GM18858 (cell line): Measurements from ENCODE around the gene LCN6.
"Not testable (repeated sequence)": the region's sequence is repeated elsewhere in the genome, so short reads cannot be mapped to it uniquely, and the experiment has no call there.

Experiments used
- ATAC-seq: cut with Tn5 transposase; IDR thresholded peaks from one replicate; pipeline ENCODE4 v1.9.1; 2021; ENCODE audit not compliant: unreplicated experiment

The LCN6 gene

GRCh38 chr9:136760424-136760823 lies 12.1 kb upstream of the LCN6 start:
- ATAC-seq, result no peak

- no peak for ATAC-seq
Observed at GRCh38 chr9:136759436-136760325, 11.4 kb upstream of the LCN6 start.

DNA sequence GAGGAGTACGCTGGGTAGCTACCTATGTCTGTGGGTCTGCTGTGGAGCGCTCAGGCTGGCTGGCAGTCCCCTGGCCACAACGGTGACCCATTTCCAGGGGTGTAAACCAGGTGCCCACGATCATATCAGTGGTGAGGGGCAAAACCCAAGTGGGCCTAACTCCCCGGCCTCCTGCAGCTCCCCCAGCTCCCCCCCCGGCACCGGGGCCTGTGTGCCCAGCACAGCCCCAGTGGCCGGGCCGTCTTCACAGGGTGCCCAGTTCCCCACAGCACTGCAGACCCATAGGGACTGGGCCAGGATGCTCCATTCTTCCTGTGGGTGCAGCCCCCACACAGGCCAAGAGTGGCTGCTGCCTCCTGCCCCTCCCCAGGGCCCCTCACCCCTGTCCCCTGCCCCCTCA lies 10.7 kb upstream of the LCN6 start:
- ATAC-seq, result no peak

DNA sequence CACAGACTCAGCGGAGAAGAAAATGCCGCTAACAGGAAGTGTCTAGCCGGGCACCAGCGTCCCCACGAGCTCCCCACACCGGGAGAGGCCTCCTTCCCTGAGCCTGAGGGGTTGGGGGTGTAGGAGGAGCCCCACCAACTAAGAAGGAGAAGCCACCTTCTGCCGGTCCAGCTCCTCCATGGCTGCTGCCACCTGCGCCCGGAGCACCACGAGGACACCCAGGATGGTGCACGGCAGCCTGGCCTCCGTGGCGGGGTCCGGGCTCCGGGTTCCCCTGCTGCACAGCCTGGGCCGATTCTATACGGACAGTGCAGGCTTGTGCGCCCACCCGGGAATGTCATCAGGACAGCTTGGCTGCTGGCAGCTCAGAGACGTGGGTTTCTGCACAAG lies 9.4 kb upstream of the LCN6 start:
- ATAC-seq, result no peak

DNA sequence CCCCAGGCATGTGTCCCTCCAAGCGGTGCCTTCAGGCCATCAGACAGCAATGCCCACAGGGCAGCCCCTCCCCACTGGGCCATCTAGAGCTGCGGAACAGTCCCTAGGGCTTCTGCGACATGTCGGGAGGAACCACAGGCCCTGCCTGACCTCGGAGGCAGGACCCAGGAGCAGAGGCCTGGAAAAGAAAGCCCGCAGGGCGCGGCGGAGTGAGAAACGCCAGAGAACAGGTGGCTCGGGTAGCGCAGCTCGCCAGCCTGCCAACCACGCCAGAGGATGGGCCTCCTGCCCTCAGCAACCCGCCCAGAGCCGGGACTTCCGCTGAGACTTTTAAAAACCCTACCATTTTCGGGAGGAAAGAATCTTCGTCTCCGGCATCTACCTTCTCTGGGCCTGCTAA lies 9.0 kb upstream of the LCN6 start:
- no peak for ATAC-seq

GRCh38 chr9:136756836-136757235 lies 8.5 kb upstream of the LCN6 start:
- no peak for ATAC-seq

DNA sequence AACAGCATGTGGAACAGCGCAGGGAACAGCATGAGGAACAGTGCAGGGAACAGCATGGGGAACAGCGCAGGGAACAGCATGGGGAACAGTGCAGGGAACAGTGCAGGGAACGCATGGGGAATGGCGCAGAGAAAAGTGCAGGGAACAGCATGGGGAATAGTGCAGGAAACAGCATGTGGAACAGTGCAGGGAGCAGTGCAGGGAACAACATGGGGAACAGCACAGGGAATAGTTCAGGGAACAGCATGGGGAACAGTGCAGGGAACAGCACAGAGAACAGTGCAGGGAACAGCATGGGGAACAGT lies 7.8 kb upstream of the LCN6 start:
- no peak for ATAC-seq

DNA sequence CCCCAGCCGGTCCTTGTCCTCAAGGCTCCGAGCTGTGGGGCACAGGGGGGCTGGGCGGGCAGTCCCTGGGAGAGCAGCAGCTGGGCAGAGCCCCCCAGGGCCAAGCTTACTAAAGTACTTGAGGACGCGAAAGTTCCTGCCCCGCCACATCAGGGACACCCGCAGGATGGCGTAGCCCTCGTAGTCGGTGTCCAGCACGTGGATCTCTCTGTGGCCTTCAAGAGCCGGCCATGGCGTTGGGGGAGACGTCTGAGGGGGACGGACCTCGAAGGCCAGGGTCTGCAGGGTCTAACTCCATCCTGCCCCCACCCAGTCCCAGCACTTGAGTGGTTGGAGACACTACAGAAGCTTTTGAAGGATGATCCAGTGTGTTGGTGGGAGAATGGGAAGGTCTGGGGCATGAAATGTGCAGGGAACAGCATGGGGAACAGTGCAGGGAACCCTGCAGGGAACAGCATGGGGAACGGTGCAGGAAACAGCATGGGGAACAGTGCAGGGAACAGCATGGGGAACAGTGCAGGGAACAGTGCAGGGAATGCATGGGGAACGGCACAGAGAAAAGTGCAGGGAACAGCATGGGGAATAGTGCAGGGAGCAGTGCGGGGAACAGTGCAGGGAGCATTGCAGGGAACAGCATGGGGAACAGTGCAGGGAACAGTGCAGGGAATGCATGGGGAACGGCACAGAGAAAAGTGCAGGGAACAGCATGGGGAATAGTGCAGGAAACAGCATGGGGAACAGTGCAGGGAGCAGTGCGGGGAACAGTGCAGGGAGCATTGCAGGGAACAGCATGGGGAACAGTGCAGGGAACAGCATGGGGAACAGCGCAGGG lies 7.2 kb upstream of the LCN6 start:
- ATAC-seq, result not testable (repeated sequence)

- ATAC-seq, result no peak
Observed at GRCh38 chr9:136754626-136755301, 6.4 kb upstream of the LCN6 start.

GRCh38 chr9:136754059-136754572 lies 5.8 kb upstream of the LCN6 start:
- ATAC-seq, result no peak

- no peak for ATAC-seq
Observed at GRCh38 chr9:136753371-136754058, 5.2 kb upstream of the LCN6 start.

- no peak for ATAC-seq
Observed at GRCh38 chr9:136751814-136752213, 3.5 kb upstream of the LCN6 start.

GRCh38 chr9:136751244-136751643 lies 2.9 kb upstream of the LCN6 start:
- no peak for ATAC-seq

GRCh38 chr9:136750526-136750925 lies 2.2 kb upstream of the LCN6 start:
- no peak for ATAC-seq

DNA sequence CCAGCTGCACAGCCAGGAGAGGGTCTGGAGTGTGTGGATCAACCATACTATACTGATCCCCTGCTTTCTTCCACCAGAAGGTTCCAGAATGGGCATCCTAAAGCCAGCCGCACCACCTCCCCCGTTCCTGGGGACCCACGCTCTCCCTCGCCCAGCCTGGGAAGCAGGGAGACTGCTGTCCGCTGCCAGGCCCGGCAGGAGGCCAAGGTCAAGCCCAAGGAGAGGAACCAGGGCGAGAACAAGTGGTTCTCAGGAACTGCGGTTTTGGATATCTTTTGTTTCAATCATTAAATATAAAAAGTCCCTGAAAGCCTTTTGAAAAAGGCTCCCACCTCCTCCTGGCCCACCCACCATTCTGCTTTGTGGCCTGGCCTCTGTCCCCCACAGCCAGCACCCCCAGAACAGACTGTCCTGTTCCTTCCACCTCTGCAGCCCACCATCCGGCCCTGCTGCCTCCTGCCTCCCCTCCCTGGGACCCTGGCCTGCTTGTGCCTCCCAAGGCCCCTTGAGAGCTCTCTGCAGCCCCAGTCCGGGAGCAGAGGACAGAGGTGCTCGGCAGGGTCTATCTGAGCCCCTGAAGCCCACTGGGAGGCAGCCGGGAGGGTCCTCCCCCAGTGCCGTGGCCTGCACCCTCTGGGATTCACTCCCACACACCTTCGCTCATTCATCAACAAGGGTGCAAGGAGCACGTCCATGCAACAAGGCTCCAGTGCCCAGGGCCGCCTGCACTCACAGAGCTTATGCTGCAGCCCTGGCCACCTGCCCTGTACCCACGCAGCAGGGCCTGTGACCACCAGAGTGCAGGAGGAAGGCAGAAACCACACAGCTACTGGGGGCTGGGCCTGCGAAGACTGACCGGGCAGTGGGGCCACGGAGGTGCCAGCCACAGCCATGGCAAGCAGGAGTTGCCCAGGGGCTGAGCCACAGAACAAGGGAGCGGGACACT lies 614 bp upstream of the LCN6 start:
- ATAC-seq, result no peak

DNA sequence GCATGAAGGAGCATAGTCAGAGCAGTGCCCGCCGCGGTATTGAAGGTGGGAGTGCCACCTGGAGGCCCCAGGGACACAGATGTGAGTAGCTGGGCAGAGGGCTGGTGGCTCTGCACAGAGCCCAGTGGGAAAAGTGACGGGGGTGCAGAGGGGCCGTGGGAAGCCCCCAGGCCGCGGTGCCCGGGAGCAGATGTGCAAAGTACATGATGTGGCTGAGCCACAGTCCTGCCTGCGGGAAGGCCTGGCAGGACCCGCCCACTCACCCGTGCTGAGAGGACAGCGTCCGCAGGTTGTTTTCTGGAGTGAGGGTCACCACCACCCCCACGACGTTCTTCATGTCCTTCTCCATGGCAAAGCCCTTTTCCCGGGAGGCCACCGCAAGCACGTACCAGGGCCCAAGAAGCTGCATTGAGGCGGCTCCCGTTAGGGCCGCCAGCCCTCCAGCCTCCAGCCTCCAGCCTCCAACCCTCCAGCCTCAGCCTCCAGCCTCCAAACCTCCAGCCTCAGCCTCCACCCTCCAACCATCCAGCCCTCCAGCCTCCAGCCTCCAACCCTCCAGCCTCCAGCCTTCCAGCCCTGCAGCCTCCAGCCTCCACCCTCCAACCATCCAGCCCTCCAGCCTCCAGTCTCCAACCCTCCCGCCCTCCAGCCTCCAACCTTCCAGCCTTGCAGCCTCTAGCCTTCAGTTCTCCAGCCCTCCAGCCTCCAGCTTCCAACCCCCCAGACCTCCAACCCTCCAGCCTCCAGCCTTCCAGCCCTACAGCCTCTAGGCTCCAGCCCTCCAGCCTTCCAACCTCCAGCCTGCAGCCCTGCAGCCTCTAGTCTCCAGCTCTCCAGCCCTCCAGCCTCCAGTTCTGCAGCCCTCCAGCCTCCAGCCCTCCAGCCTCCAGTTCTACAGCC lies 914 bp downstream of the LCN6 start:
- no peak for ATAC-seq

GRCh38 chr9:136746621-136747020 lies 1.7 kb downstream of the LCN6 start:
- no peak for ATAC-seq

DNA sequence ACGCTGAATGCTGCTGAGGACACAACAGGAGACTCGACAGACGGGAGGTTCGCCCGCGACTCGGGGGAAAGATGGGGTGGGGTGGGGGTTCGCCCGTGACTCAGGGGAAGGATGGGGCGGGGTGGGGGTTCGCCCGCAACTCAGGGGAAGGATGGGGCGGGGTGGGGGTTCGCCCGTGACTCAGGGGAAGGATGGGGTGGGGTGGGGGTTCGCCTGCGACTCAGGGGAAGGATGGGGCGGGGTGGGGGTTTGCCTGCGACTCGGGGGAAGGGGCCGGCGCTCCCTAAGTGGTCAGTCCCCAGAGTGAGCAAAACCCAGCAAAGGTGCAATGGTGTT lies 2.2 kb downstream of the LCN6 start:
- no peak for ATAC-seq
